ENCODE data around the gene OSBPL9. TPM values are rescaled to one million over a fixed set of nuclear protein-coding genes. Genes with fewer than 3 reads are reported as not detected.

OSBPL9 gene
- total and polyA plus RNA-seq, 9 of the 15 experiments (the other 6 are each of a cell fraction or from before 2014, with no cell fraction given), result 43.9 to 217 (median 170) TPM

- peak; percentile 74 for TF ChIP-seq SMARCC2 (IDR thresholded peaks at IDR 0.05; ENCODE audit: low read depth)
- peak; percentile 43; the same call in 1 of the 2 replicates for TF ChIP-seq EP300 (IDR thresholded peaks at IDR 0.05; ENCODE audit: low read length)
- TF ChIP-seq NFE2 (IDR thresholded peaks at IDR 0.05; ENCODE audit: low read depth), result peak; percentile 77
- TF ChIP-seq HSF4 (CRISPR knock-in tag; IDR thresholded peaks at IDR 0.05; ENCODE audit: borderline replicate concordance), result no peak
- TF ChIP-seq ZBTB2 (IDR thresholded peaks at IDR 0.05), result 0 out of 2 replicates have a peak, but pooled peaks have one; percentile 16
- TF ChIP-seq NFATC3 (IDR thresholded peaks at IDR 0.05), result peak; percentile 73; the same call in 1 of the 2 replicates
Measured at GRCh38 chr1:51750218-51750617, 133.3 kb downstream of the OSBPL9 start (continued).

- FAIRE-seq (no peak), DNase-seq (ENCODE audit: extremely low read depth in 1 of 4, low spot score in 3 of 4) (no peak), ATAC-seq (no peak)
- Histone ChIP-seq H3K79me2 (ENCODE audit: control insufficient read depth, insufficient read depth, low read length) (peaks cover 19% of the 10 kb centered on the region), H3K9ac (ENCODE audit: insufficient read depth in 1 of 2, low read depth in 2 of 2, low read length in 2 of 2) (no peak overlapping the region), H3K9me1 (ENCODE audit: control insufficient read depth, insufficient read depth, low read length) (no peaks in the 10 kb centered on the region), H4K20me1 (replicated peaks; ENCODE audit: control insufficient read depth, insufficient read depth, low read length) (no peaks in the 10 kb centered on the region), H3K27ac (ENCODE audit: extremely low read depth, low read depth, low read length) (peak overlapping the region; percentile 72), H3K27me3 (ENCODE audit: control insufficient read depth in 2 of 2, insufficient read depth in 2 of 2, low read length in 2 of 2) (no peaks in the 10 kb centered on the region), H3K4me1 (replicated peaks in 1 of 2; ENCODE audit: control insufficient read depth in 2 of 2, insufficient read depth in 2 of 2, low read length in 2 of 2) (peaks cover 21 to 34% of the 10 kb centered on the region in 2 experiments; a peak in 3 of 5 replicates), H3K36me3 (ENCODE audit: control insufficient read depth, insufficient read depth, low read length) (peaks cover 74% of the 10 kb centered on the region), H3K4me2 (ENCODE audit: insufficient read depth, low read length) (no peak overlapping the region), H2AFZ (ENCODE audit: low read depth, low read length) (no peak overlapping the region), H3K4me3 (no peak overlapping the region), H3K9me3 (replicated peaks; ENCODE audit: control insufficient read depth, insufficient read depth, low read depth, low read length) (no peaks in the 10 kb centered on the region; the same call in 1 of the 2 replicates)
- no TSS peak for BruUV-seq (replicated peaks)
- in situ Hi-C loops (cut with MboI), result no loop called here
- intact Hi-C loops (cut with micrococcal nuclease), result loop anchor here (2.0 to 5.0 kb wide), 2 partner anchors 16 to 123 kb away; no protein-coding TSS in a partner anchor
- TF ChIP-seq NFRKB (IDR thresholded peaks at IDR 0.05; ENCODE audit: low read depth), result 0 out of 2 replicates have a peak, but pooled peaks have one; percentile 16
- no peak for TF ChIP-seq ESRRA (IDR thresholded peaks at IDR 0.05; ENCODE audit: borderline replicate concordance, low read depth)
- POLR2A ChIA-PET, result interaction anchor here (1.3 to 6.8 kb wide), 5 partner anchors 11 to 21 kb away, joined by 4 to 44 read pairs (median 24); no protein-coding TSS in a partner anchor
- CTCF ChIA-PET (ENCODE audit: low intra/inter-chr PET ratio), result no interaction called here
- WGBS (ENCODE audit: insufficient coverage, low coverage, missing lambda C conversion rate), result 100% methylated on average over 1 of the region's 1 CpG
Measured at GRCh38 chr1:51750729-51751128, 133.8 kb downstream of the OSBPL9 start.
